Measurements from ENCODE around the gene TSEN54.
"Not testable (repeated sequence)": the region's sequence is repeated elsewhere in the genome, so short reads cannot be mapped to it uniquely, and the experiment has no call there.

The TSEN54 gene

GRCh38 chr17:75518983-75519537 lies 2.7 kb downstream of the TSEN54 start:
- DNase-seq (ENCODE audit: low read depth) = no peak
- no peak overlapping the region for H3K4me3 ChIP-seq (ENCODE audit: low read depth, low read length)
- no peak for TF ChIP-seq CTCF (conservative IDR thresholded peaks at IDR 0.05; ENCODE audit: low read depth, low read length)

- not testable (repeated sequence) for DNase-seq (ENCODE audit: low read depth); H3K4me3 ChIP-seq (ENCODE audit: low read depth, low read length)
These were observed 4.1 kb downstream of the TSEN54 start for GRCh38 chr17:75520413-75520812.

GRCh38 chr17:75521290-75521689 lies 5.0 kb downstream of the TSEN54 start:
- no peak for TF ChIP-seq CTCF (conservative IDR thresholded peaks at IDR 0.05; ENCODE audit: low read depth, low read length)
- no peak overlapping the region for H3K4me3 ChIP-seq (ENCODE audit: low read depth, low read length)
- no peak for DNase-seq (ENCODE audit: low read depth)

GRCh38 chr17:75521951-75522727 lies 5.8 kb downstream of the TSEN54 start:
- no peak for DNase-seq (ENCODE audit: low read depth)
- H3K4me3 ChIP-seq (ENCODE audit: low read depth, low read length) = no peak overlapping the region
- TF ChIP-seq CTCF (conservative IDR thresholded peaks at IDR 0.05; ENCODE audit: low read depth, low read length) = no peak

GRCh38 chr17:75523647-75524046 lies 7.3 kb downstream of the TSEN54 start:
- TF ChIP-seq CTCF (conservative IDR thresholded peaks at IDR 0.05; ENCODE audit: low read depth, low read length) = no peak
- DNase-seq (ENCODE audit: low read depth) = no peak
- H3K4me3 ChIP-seq (ENCODE audit: low read depth, low read length) = no peak overlapping the region

GRCh38 chr17:75524269-75524969 lies 8.1 kb downstream of the TSEN54 start:
- TF ChIP-seq CTCF (conservative IDR thresholded peaks at IDR 0.05; ENCODE audit: low read depth, low read length) = no peak
- peak overlapping the region; percentile 59 for H3K4me3 ChIP-seq (ENCODE audit: low read depth, low read length)
- no peak for DNase-seq (ENCODE audit: low read depth)

- peak; percentile 12 for TF ChIP-seq CTCF (conservative IDR thresholded peaks at IDR 0.05; ENCODE audit: low read depth, low read length)
- H3K4me3 ChIP-seq (ENCODE audit: low read depth, low read length) = peak within 1 kb of the TSS; percentile 59
- peak; percentile 39 for DNase-seq (ENCODE audit: low read depth)
These were observed 8.9 kb downstream of the TSEN54 start, which contains the start of gene LLGL2 for GRCh38 chr17:75524970-75525805. Gene LLGL2, plus strand, starts transcription at chr17:75525697. Its CDS starts 17,730 bp downstream, at chr17:75543427.
